ENCODE measurements around the gene WFIKKN1. TPM values are rescaled to one million over a fixed set of nuclear protein-coding genes. Genes with fewer than 3 reads are reported as not detected.

Gene WFIKKN1
- total RNA-seq, 6 experiments from 2014 or later: 0.02 to 0.14 TPM; not detected in 4

DNA sequence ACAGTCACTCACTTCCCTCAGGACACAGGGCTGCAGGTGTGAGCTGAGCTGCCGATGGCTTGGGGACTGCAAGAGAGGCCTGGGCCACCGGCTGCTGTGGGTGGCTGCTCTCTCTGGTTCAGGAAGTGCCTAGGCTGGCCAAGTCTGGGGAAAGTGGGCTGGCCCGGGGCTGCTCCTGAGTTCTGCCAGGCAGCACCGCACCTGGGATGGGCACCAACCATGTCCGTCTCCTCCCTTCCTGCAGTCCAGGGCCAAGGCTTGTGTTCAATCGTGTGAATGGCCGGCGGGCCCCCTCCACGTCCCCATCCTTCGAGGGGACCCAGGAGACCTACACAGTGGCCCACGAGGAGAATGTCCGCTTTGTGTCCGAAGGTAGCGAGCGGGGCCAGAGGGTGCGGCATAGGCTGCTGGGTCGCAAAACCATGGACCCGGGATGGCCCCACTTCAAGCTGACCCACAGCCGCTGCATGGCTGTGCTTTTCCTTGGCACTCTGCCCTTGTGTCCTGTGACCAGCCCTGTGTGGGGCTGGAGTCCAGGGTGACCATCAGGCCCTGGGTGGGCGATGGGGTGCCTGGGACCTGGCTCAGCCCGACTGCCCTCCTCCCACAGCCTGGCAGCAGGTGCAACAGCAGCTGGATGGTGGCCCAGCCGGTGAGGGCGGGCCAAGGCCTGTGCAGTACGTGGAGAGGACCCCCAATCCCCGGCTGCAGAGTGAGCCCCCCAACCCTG is 16.6 kb downstream of the WFIKKN1 start:
- no peak overlapping the region; the same call in 1 of the 2 replicates for H3K4me3 Mint-ChIP-seq
- H3K36me3 Mint-ChIP-seq (ENCODE audit: low read depth): no peaks in the 10 kb centered on the region
- DNase-seq: no peak
- H3K9me3 Mint-ChIP-seq: no peaks in the 10 kb centered on the region
- peaks cover 3% of the 10 kb centered on the region for H3K27me3 Mint-ChIP-seq (ENCODE audit: insufficient read depth)
- TF ChIP-seq, protein P1, sequence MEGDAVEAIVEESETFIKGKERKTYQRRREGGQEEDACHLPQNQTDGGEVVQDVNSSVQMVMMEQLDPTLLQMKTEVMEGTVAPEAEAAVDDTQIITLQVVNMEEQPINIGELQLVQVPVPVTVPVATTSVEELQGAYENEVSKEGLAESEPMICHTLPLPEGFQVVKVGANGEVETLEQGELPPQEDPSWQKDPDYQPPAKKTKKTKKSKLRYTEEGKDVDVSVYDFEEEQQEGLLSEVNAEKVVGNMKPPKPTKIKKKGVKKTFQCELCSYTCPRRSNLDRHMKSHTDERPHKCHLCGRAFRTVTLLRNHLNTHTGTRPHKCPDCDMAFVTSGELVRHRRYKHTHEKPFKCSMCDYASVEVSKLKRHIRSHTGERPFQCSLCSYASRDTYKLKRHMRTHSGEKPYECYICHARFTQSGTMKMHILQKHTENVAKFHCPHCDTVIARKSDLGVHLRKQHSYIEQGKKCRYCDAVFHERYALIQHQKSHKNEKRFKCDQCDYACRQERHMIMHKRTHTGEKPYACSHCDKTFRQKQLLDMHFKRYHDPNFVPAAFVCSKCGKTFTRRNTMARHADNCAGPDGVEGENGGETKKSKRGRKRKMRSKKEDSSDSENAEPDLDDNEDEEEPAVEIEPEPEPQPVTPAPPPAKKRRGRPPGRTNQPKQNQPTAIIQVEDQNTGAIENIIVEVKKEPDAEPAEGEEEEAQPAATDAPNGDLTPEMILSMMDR (IDR thresholded peaks at IDR 0.05): no peak
- 0 out of 2 replicates have a peak, but pooled peaks cover 5% of the 10 kb centered on the region for H3K4me1 Mint-ChIP-seq (ENCODE audit: low read depth)
- no peak overlapping the region for H3K27ac Mint-ChIP-seq

DNA sequence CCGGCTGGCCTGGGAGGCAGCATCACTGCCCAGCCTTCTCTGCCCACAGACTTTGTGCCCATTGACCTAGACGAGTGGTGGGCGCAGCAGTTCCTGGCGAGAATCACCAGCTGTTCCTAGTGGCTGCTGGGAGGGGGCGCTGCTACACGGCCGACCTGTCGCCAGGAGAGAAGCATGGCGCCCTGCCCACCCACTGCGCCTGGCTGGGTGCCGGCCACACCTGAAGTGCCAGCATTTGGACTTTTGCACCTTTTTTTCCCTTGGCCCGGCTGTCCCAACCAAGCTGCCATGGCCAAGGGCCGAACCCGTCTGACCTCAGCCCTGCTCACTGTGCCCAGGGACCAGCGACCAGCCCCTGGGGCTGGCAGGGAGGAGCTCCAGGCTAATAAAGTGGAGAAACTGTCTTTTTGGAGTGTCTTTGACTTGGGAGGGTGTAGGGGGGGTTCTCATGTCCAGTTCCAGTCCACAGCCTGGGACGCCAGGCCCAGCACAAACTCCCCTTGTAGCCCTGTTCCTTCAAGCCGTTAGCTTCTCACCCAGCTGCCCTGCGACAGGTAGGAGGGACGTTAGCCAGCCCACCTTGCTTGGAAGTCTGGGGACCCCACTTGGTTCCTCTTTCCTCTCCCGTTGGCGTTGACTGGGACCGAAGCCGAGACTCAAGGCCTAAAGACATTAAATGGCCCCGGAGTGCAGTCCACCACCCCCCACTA is 17.4 kb downstream of the WFIKKN1 start:
- H3K27ac Mint-ChIP-seq: peak overlapping the region; percentile 88
- peaks cover 3% of the 10 kb centered on the region for H3K27me3 Mint-ChIP-seq (ENCODE audit: insufficient read depth)
- 0 out of 2 replicates have a peak, but pooled peaks cover 5% of the 10 kb centered on the region for H3K4me1 Mint-ChIP-seq (ENCODE audit: low read depth)
- no peaks in the 10 kb centered on the region for H3K36me3 Mint-ChIP-seq (ENCODE audit: low read depth)
- DNase-seq: no peak
- TF ChIP-seq, protein P1 (IDR thresholded peaks at IDR 0.05): peak; percentile 67
- no peaks in the 10 kb centered on the region for H3K9me3 Mint-ChIP-seq
- peak overlapping the region; percentile 89 for H3K4me3 Mint-ChIP-seq

DNA sequence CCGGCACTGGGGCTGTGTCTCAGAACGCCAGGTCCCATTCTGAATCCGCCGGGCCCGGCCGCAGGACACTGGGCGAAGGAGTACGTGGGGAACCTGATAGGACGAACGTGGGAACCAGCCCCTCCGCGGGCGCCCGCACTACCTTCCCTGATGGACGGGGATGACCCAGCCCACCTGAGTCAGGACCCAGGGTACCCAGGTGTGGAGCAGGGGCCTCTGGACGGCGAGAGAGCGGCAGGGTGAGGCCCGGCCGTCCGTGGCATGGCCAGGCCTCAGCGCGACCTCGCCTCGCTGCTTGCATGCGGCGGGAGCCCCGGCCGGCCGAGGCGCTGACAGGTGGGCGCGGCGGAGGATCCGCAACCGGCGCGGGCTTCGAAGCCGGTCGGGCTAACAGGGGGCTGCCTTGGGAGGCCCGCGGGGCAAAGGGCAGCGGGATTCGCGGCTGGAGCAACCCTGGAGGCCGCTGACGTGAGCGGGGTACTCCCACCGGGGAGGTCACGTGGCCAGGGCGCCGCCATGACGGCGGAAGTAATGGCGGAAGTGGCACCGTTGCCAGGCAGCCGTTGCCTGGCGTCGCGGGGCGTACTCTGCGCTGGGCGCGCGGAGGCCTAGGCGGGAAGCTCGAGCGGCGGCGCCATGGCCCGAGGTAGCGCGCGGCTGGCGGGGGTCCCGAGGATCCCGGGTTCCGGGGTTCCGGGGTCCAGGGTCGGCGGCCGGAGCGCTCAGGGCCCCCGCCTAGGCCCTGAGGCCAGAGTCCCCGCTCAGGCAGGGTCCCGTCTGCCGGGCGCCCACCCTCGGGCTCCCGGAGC is 18.2 kb downstream of the WFIKKN1 start, which contains the start of gene WDR90:
Gene WDR90 (plus strand): TSS at position 585 of the 809 bp plus-strand sequence. CDS start 52 bp downstream, at position 637.
- H3K27me3 Mint-ChIP-seq (ENCODE audit: insufficient read depth): peaks cover 3% of the 10 kb centered on the region
- TF ChIP-seq, protein P1 (IDR thresholded peaks at IDR 0.05): no peak
- H3K27ac Mint-ChIP-seq: peak within 1 kb of the TSS; percentile 88
- H3K36me3 Mint-ChIP-seq (ENCODE audit: low read depth): no peaks in the 10 kb centered on the region
- peak; percentile 80 for DNase-seq
- no peaks in the 10 kb centered on the region for H3K9me3 Mint-ChIP-seq
- H3K4me3 Mint-ChIP-seq: peak within 1 kb of the TSS; percentile 89
- 0 out of 2 replicates have a peak, but pooled peaks cover 5% of the 10 kb centered on the region for H3K4me1 Mint-ChIP-seq (ENCODE audit: low read depth)

DNA sequence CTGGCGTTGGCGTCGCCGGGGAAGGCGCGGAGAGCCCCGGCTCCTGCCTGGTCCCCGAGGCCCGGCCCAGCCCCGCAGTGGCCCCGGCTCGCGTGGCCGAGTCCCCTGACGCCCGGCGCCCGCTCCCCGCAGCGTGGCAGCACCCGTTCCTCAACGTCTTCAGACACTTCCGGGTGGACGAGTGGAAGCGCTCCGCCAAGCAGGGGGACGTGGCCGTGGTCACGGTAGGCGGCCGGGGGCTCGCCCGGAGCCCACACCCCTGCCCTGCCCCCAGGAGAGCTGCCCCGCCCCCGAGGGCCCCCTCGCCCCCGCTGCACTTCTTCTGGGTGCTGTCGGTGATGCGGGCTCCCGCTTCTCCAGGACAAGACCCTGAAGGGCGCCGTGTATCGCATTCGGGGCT is 18.8 kb downstream of the WFIKKN1 start:
- TF ChIP-seq, protein P1 (IDR thresholded peaks at IDR 0.05): no peak
- Mint-ChIP-seq H3K4me3 (peak overlapping the region; percentile 74), H3K27me3 (ENCODE audit: insufficient read depth) (peaks cover 2% of the 10 kb centered on the region), H3K4me1 (ENCODE audit: low read depth) (0 out of 2 replicates have a peak, but pooled peaks cover 5% of the 10 kb centered on the region), H3K9me3 (no peaks in the 10 kb centered on the region), H3K36me3 (ENCODE audit: low read depth) (no peaks in the 10 kb centered on the region), H3K27ac (peak overlapping the region; percentile 54; the same call in 1 of the 2 replicates)
- DNase-seq: no peak

DNA sequence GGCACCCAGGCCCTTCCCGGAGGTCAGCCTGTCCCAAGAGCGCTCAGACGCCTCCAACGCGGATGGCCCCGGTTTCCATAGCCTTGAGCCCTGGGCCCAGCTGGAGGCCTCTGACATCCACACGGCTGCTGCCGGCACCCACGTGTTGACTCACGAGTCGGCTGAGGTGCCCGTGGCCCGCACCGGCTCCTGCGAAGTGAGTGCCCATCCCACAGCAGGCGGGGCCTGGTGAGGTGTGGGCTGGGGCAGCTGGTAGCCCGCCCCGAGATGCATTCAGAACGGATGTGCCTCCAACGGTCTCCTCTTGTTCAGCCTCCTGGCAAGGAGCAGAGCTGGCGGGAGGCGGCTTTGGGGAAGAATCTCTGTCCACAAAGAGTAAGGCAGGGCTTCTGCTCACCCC is 21.1 kb downstream of the WFIKKN1 start:
- Mint-ChIP-seq H3K27ac (no peak overlapping the region), H3K4me1 (ENCODE audit: low read depth) (0 out of 2 replicates have a peak, but pooled peaks cover 5% of the 10 kb centered on the region), H3K36me3 (ENCODE audit: low read depth) (no peaks in the 10 kb centered on the region), H3K27me3 (ENCODE audit: insufficient read depth) (peaks cover 2% of the 10 kb centered on the region; the same call in 1 of the 2 replicates), H3K9me3 (no peaks in the 10 kb centered on the region), H3K4me3 (no peak overlapping the region)
- DNase-seq: no peak
- TF ChIP-seq, protein P1 (IDR thresholded peaks at IDR 0.05): no peak
